OCI-LY7 (cell line): ENCODE measurements around the gene SLC29A2.

Experiments
- CTCF ChIP-seq: fragments of 200-600 bp; sonication (generic); conservative IDR thresholded peaks from 2 replicates; pipeline ENCODE4 v1.5.1; 2014; ENCODE audit warnings: mild to moderate bottlenecking, antibody characterized with exemption, low read length, moderate library complexity, mixed read lengths
- EZH2phosphoT487 ChIP-seq: fragments of 200-600 bp; sonication (generic); IDR thresholded peaks from 2 replicates; pipeline ENCODE4 v1.6.1; 2018; ENCODE audit warnings: low read depth, borderline replicate concordance, mild to moderate bottlenecking, mixed run types, antibody characterized with exemption, low read length, moderate library complexity, mixed read lengths

GRCh38 chr11:66347425-66348276 is 23.9 kb downstream of the SLC29A2 start, which contains the start of gene B4GAT1:
- TF ChIP-seq EZH2phosphoT487 (no peak), CTCF (no peak)
